OCI-LY7 (cell line): ENCODE measurements around the gene DCC. TPM values are rescaled to one million over a fixed set of nuclear protein-coding genes. Genes with fewer than 3 reads are reported as not detected.

Experiments
- BruUV-seq: library from RNA; stranded (reverse); fragments of 400-500 nt; replicated peaks from 2 replicates; lab custom pipeline; 2021; lab: Mats Ljungman, UMichigan
- CTCF ChIA-PET: fragments of 300-600 bp; sonication (Branson Sonifier 250); formaldehyde crosslinking; loops from one replicate; lab custom pipeline; 2022; ENCODE audit warnings: antibody characterized with exemption; ENCODE audit not compliant: unreplicated experiment; lab: Charles Lee
- POLR2A ChIA-PET: fragments of 300-600 bp; sonication (Branson Sonifier 250); formaldehyde crosslinking; loops from one replicate; lab custom pipeline; 2022; ENCODE audit warnings: antibody characterized with exemption; lab: Charles Lee
- DNase-seq: peaks from one replicate; pipeline ENCODE4 v3.0.0-alpha.2; 2015; ENCODE audit warnings: low spot score
- H2AFZ ChIP-seq: fragments of 200-600 bp; sonication (generic), shearing (Covaris generic); 2 replicates; pipeline ENCODE4 v1.6.1; 2014; ENCODE audit warnings: mild to moderate bottlenecking, antibody characterized with exemption, low read length, moderate library complexity
- H3K27ac ChIP-seq: fragments of 200-600 bp; sonication (generic); 2 replicates; pipeline ENCODE4 v1.5.1; 2014; ENCODE audit warnings: mixed run types, low read depth, mild to moderate bottlenecking, moderate library complexity, low read length, inconsistent platforms; ENCODE audit not compliant: poor library complexity, severe bottlenecking
- H3K36me3 ChIP-seq: fragments of 200-600 bp; sonication (generic); 2 replicates; pipeline ENCODE4 v1.6.1; 2014; ENCODE audit warnings: mild to moderate bottlenecking, antibody characterized with exemption, low read length, moderate library complexity, mixed read lengths; ENCODE audit not compliant: insufficient read depth
- H3K4me1 ChIP-seq: fragments of 200-600 bp; sonication (generic); 2 replicates; pipeline ENCODE4 v1.5.1; 2014; ENCODE audit warnings: mild to moderate bottlenecking, low read length; ENCODE audit not compliant: insufficient read depth, poor library complexity, severe bottlenecking
- H3K4me2 ChIP-seq: fragments of 200-600 bp; sonication (generic); 2 replicates; pipeline ENCODE4 v1.6.1; 2014; ENCODE audit warnings: mild to moderate bottlenecking, low read length
- H3K4me3 ChIP-seq: fragments of 200-600 bp; sonication (generic); 2 replicates; pipeline ENCODE4 v1.5.1; 2014; ENCODE audit warnings: mild to moderate bottlenecking, low read depth, low read length; ENCODE audit not compliant: poor library complexity, severe bottlenecking
- H3K79me2 ChIP-seq: fragments of 200-600 bp; sonication (generic); 2 replicates; pipeline ENCODE4 v1.6.1; 2016; ENCODE audit warnings: low read depth, mild to moderate bottlenecking, low read length, moderate library complexity, mixed read lengths; ENCODE audit not compliant: insufficient read depth
- H3K9me2 ChIP-seq: fragments of 200-600 bp; sonication (generic); 2 replicates; pipeline ENCODE4 v1.6.1; 2016; ENCODE audit warnings: mild to moderate bottlenecking, low read length, mixed read lengths; ENCODE audit not compliant: insufficient read depth
- H3K9me3 ChIP-seq: fragments of 200-600 bp; sonication (generic); 2 replicates; pipeline ENCODE4 v1.6.1; 2014; ENCODE audit warnings: mild to moderate bottlenecking, mixed run types, low read length, mixed read lengths
- H4K20me1 ChIP-seq: fragments of 200-600 bp; sonication (generic); 2 replicates; pipeline ENCODE4 v1.6.1; 2014; ENCODE audit warnings: mild to moderate bottlenecking, antibody characterized with exemption, low read length, moderate library complexity, mixed read lengths; ENCODE audit not compliant: insufficient read depth
- EZH2phosphoT487 ChIP-seq: fragments of 200-600 bp; sonication (generic); IDR thresholded peaks from 2 replicates; pipeline ENCODE4 v1.6.1; 2018; ENCODE audit warnings: low read depth, borderline replicate concordance, mild to moderate bottlenecking, mixed run types, antibody characterized with exemption, low read length, moderate library complexity, mixed read lengths
- intact Hi-C: fragments of 100-400 bp; cut with micrococcal nuclease; formaldehyde crosslinking; loops from one replicate; pipeline ENCODE4 v1.10.0; 2022; ENCODE audit not compliant: unreplicated experiment
- total RNA-seq, 2 experiments: library from RNA; depleted of rRNA in 1 of 2; stranded (reverse); fragments of >200 nt in 1 of 2; shearing (Covaris generic) in 1 of 2; gene quantifications; 2 replicates each; pipeline ENCODE4 v1.2.3, GENCODE V29; 2014 to 2022
- TF ChIP-seq, protein P1 (sequence below): fragments of 200-600 bp; sonication (generic); conservative IDR thresholded peaks from 2 replicates; pipeline ENCODE4 v1.5.1; 2014; ENCODE audit warnings: mild to moderate bottlenecking, antibody characterized with exemption, low read length, moderate library complexity, mixed read lengths

The DCC gene
- total RNA-seq, 2 experiments from 2014 or later = not detected

DNA sequence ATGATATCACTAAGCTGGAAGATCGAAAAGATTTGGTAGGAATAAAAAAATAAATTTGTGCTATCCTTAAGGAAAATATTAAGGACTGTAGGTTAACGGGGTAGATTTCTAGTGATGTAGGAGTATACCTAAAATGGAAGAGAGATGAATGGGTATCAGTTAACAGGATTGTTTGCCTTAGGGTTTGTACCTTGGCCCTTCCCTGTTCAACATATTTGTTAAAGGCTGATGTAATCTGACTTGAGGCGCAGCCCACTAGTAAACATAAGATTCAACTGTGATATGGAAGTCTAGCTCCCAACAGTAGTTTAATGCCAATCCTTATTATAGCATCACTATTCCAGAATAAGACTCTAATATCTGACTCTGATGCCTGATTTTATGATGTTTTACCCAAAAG, 685.2 kb downstream of the DCC start:
- BruUV-seq = no TSS peak
- no peaks in the 10 kb centered on the region for H3K9me3 ChIP-seq
- no peak overlapping the region for H3K27ac ChIP-seq
- H3K9me2 ChIP-seq = no peaks in the 10 kb centered on the region
- H3K36me3 ChIP-seq = no peaks in the 10 kb centered on the region
- intact Hi-C loops = no loop called here
- DNase-seq = no peak
- TF ChIP-seq, protein P1, sequence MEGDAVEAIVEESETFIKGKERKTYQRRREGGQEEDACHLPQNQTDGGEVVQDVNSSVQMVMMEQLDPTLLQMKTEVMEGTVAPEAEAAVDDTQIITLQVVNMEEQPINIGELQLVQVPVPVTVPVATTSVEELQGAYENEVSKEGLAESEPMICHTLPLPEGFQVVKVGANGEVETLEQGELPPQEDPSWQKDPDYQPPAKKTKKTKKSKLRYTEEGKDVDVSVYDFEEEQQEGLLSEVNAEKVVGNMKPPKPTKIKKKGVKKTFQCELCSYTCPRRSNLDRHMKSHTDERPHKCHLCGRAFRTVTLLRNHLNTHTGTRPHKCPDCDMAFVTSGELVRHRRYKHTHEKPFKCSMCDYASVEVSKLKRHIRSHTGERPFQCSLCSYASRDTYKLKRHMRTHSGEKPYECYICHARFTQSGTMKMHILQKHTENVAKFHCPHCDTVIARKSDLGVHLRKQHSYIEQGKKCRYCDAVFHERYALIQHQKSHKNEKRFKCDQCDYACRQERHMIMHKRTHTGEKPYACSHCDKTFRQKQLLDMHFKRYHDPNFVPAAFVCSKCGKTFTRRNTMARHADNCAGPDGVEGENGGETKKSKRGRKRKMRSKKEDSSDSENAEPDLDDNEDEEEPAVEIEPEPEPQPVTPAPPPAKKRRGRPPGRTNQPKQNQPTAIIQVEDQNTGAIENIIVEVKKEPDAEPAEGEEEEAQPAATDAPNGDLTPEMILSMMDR = no peak
- TF ChIP-seq EZH2phosphoT487 = no peak
- ChIA-PET CTCF (no interaction called here), POLR2A (no interaction called here)
- H3K79me2 ChIP-seq = no peaks in the 10 kb centered on the region
- H3K4me1 ChIP-seq = no peaks in the 10 kb centered on the region
- no peaks in the 10 kb centered on the region for H4K20me1 ChIP-seq
- no peak overlapping the region for H3K4me2 ChIP-seq
- H2AFZ ChIP-seq = no peak overlapping the region
- no peak overlapping the region for H3K4me3 ChIP-seq

DNA sequence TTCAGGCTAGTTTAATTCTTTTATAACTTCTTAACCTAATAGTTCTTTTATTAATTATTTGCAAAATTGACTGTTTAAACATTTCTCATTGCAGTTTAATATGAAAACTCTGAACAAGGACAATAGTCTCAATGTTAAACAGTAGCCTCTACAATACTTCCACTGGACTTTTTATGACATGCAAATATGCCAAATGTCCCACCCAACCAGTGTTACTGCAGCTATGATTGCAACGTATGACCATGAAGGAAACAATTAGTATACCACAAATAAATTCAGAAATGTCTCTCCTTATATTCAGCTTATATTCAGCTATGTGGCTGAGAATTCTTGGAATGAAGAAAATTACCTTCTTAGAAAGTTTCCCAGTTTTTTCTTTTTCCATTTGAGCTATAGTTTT, 688.6 kb downstream of the DCC start:
- CTCF ChIA-PET = no interaction called here
- H4K20me1 ChIP-seq = no peaks in the 10 kb centered on the region
- intact Hi-C loops = no loop called here

DNA sequence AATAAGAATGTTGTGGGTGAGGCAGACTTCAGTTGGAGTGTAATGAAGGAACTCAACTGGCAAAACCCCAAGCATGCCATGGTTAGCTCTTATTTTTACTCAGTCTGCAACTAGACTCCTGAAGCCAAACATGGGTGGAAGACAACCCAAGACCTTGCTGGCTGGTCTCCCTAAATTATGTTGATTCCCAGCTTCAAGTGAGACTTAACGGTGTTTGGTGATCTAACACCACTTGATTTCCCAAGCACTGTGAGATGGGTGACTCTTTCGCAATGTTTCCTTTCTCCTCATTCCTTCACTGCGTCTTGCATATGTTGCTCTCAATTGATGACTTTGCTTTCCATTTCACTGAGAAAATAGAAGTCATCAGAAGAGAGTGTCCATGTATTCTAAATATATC, 693.1 kb downstream of the DCC start:
- no peak overlapping the region for H3K4me2 ChIP-seq
- POLR2A ChIA-PET = no interaction called here
- BruUV-seq = no TSS peak

More for the DNA sequence above, 688.6 kb downstream of the DCC start:
- Histone ChIP-seq H3K4me2 (no peak overlapping the region), H3K36me3 (no peaks in the 10 kb centered on the region), H2AFZ (no peak overlapping the region), H3K79me2 (no peaks in the 10 kb centered on the region), H3K4me3 (no peak overlapping the region), H3K9me3 (no peaks in the 10 kb centered on the region), H3K4me1 (no peaks in the 10 kb centered on the region), H3K27ac (no peak overlapping the region), H3K9me2 (no peaks in the 10 kb centered on the region)
- no peak for DNase-seq
- POLR2A ChIA-PET = no interaction called here
- no TSS peak for BruUV-seq
- TF ChIP-seq EZH2phosphoT487 = no peak
- TF ChIP-seq, protein P1 = no peak

More for the DNA sequence above, 693.1 kb downstream of the DCC start:
- Histone ChIP-seq H3K9me3 (no peaks in the 10 kb centered on the region), H2AFZ (no peak overlapping the region), H3K9me2 (no peaks in the 10 kb centered on the region), H3K27ac (no peak overlapping the region), H4K20me1 (no peaks in the 10 kb centered on the region), H3K79me2 (no peaks in the 10 kb centered on the region), H3K36me3 (no peaks in the 10 kb centered on the region), H3K4me3 (no peak overlapping the region), H3K4me1 (no peaks in the 10 kb centered on the region)
- TF ChIP-seq, protein P1 = no peak
- TF ChIP-seq EZH2phosphoT487 = no peak
- DNase-seq = no peak
- intact Hi-C loops = no loop called here
- CTCF ChIA-PET = no interaction called here
